Measurements from ENCODE around the gene KPNA3.
"Not testable (repeated sequence)": the region's sequence is repeated elsewhere in the genome, so short reads cannot be mapped to it uniquely, and the experiment has no call there.

KPNA3 gene

GRCh38 chr13:49803047-49803446 is 10.6 kb upstream of the KPNA3 start:
- not testable (repeated sequence) for DNase-seq

GRCh38 chr13:49802426-49802825 is 9.9 kb upstream of the KPNA3 start:
- no peak for DNase-seq

GRCh38 chr13:49791711-49792549 is 552 bp downstream of the KPNA3 start:
- peak; percentile 27 for DNase-seq

- peak; percentile 10 for DNase-seq
These were observed 1.2 kb downstream of the KPNA3 start for GRCh38 chr13:49791315-49791710.

- no peak for DNase-seq
These were observed 2.5 kb downstream of the KPNA3 start for GRCh38 chr13:49789968-49790367.

GRCh38 chr13:49786401-49787008 is 6.0 kb downstream of the KPNA3 start:
- no peak for DNase-seq

- DNase-seq: no peak
These were observed 7.5 kb downstream of the KPNA3 start for GRCh38 chr13:49784886-49785570.

- no peak for DNase-seq
These were observed 8.6 kb downstream of the KPNA3 start for GRCh38 chr13:49783865-49784264.

- DNase-seq: no peak
These were observed 9.7 kb downstream of the KPNA3 start for GRCh38 chr13:49782784-49783183.

GRCh38 chr13:49781806-49782205 is 10.7 kb downstream of the KPNA3 start:
- DNase-seq: no peak

- no peak for DNase-seq
These were observed 12.8 kb downstream of the KPNA3 start for GRCh38 chr13:49779721-49780120.

- DNase-seq: no peak
These were observed 14.5 kb downstream of the KPNA3 start for GRCh38 chr13:49777746-49778614.

GRCh38 chr13:49776871-49777270 is 15.6 kb downstream of the KPNA3 start:
- no peak for DNase-seq

GRCh38 chr13:49774376-49775005 is 18.0 kb downstream of the KPNA3 start:
- DNase-seq: no peak

GRCh38 chr13:49772828-49773227 is 19.7 kb downstream of the KPNA3 start:
- no peak for DNase-seq

- DNase-seq: not testable (repeated sequence)
These were observed 30.7 kb downstream of the KPNA3 start for GRCh38 chr13:49761811-49762210.

- DNase-seq: peak; percentile 19
These were observed 31.9 kb downstream of the KPNA3 start for GRCh38 chr13:49760558-49760957.

GRCh38 chr13:49759503-49759902 is 33.0 kb downstream of the KPNA3 start:
- no peak for DNase-seq

GRCh38 chr13:49756263-49756662 is 36.2 kb downstream of the KPNA3 start:
- no peak for DNase-seq

- DNase-seq: no peak
These were observed 38.3 kb downstream of the KPNA3 start for GRCh38 chr13:49754146-49754545.

- DNase-seq: no peak
These were observed 42.6 kb downstream of the KPNA3 start for GRCh38 chr13:49749848-49750247.

GRCh38 chr13:49746111-49746510 is 46.4 kb downstream of the KPNA3 start:
- DNase-seq: no peak

Data from suppressor macrophage treated with lipopolysaccharide for 4 hours (primary cell).